K562 (cell line): Measurements from ENCODE around the gene RNF44. TPM values are rescaled to one million over a fixed set of nuclear protein-coding genes. Genes with fewer than 3 reads are reported as not detected.

Source experiments
- CCNT2 ChIP-seq: IDR thresholded peaks from 2 replicates; pipeline ENCODE4 v1.6.1; 2011; ENCODE audit warnings: borderline replicate concordance, low read depth, mild to moderate bottlenecking, moderate library complexity, mixed read lengths, low read length; ENCODE audit not compliant: insufficient read length; ENCODE audit errors: extremely low read depth
- DIDO1 ChIP-seq: fragments of 450-650 bp; IDR thresholded peaks from 2 replicates; pipeline ENCODE4 v1.6.1; 2016; ENCODE audit warnings: low read depth, missing biosample characterization, missing genetic modification characterization
- GATA2 ChIP-seq: sonication (generic); formaldehyde crosslinking; IDR thresholded peaks from 2 replicates; pipeline ENCODE4 v1.4.0; 2020; ENCODE audit warnings: mild to moderate bottlenecking, missing genetic modification reagents
- JUN ChIP-seq, 2 experiments: sonication (generic) in 1 of 2; formaldehyde crosslinking in 1 of 2; IDR thresholded peaks; 2 replicates each; pipeline versions ENCODE4 v1.6.1 to v1.8.0; 2012 to 2022; ENCODE audit warnings: borderline replicate concordance in 2 of 2, mild to moderate bottlenecking in 2 of 2, improper control_type of control experiment in 1 of 2, low read depth in 1 of 2, low read length in 1 of 2, missing genetic modification reagents in 1 of 2
- NCOR1 ChIP-seq: fragments of 450-650 bp; IDR thresholded peaks from 2 replicates; pipeline ENCODE4 v1.6.1; 2016; ENCODE audit warnings: mild to moderate bottlenecking, moderate library complexity
- SMARCB1 ChIP-seq: IDR thresholded peaks from 2 replicates; pipeline ENCODE4 v1.6.1; 2011; ENCODE audit warnings: improper control_type of control experiment, low read depth; ENCODE audit not compliant: insufficient read length
- U2AF2 ChIP-seq: fragments of 200-400 bp; formaldehyde crosslinking; optimal IDR thresholded peaks from 2 replicates; pipeline ENCODE3; 2017; ENCODE audit warnings: low read depth, mild to moderate bottlenecking, low read length
- ZC3H11A ChIP-seq: IDR thresholded peaks from 2 replicates; pipeline ENCODE4 v1.6.1; 2012; ENCODE audit warnings: low read depth, low read length, improper control_type of control experiment
- ZKSCAN8 ChIP-seq: fragments of 200-800 bp; sonication (Bioruptor generic); IDR thresholded peaks from 2 replicates; pipeline ENCODE4 v1.6.1; 2016; ENCODE audit warnings: missing genetic modification characterization, missing compliant biosample characterization
- ZNF24 ChIP-seq: fragments of 450-650 bp; IDR thresholded peaks from 2 replicates; pipeline ENCODE4 v1.6.1; 2016
- ZSCAN29 ChIP-seq: fragments of 450-650 bp; IDR thresholded peaks from 2 replicates; pipeline ENCODE4 v1.6.1; 2017
- polyA plus RNA-seq, 8 experiments: library from polyadenylated mRNA; depleted of rRNA in 4 of 8; stranded (reverse) in 5 of 8; unstranded in 3 of 8; fragments of >200 nt; fragmentation: Nextera tagmentation in 2 of 8; fragmentation: Illumina TruSeq in 1 of 8; extraction: Ambion mirVana in 2 of 8; extraction: Trizol in 1 of 8; gene quantifications; 2 replicates each; pipeline versions ENCODE4 v1.2.1 to v1.2.3, GENCODE V29; 2011 to 2014; ENCODE audit warnings: inconsistent platforms in 1 of 8, missing spikeins in 1 of 8
- total RNA-seq, 7 experiments: library from RNA; depleted of rRNA in 6 of 7; stranded (reverse); fragments of >200 nt in 6 of 7; fragmentation: Illumina TruSeq in 2 of 7; extraction: Trizol in 2 of 7; gene quantifications; 2 replicates each; pipeline versions ENCODE4 v1.2.1 to v1.2.3, GENCODE V29; 2011 to 2021; ENCODE audit warnings: low replicate concordance in 1 of 7
- TF ChIP-seq, protein P1 (sequence below): fragments of 450-650 bp; IDR thresholded peaks from 2 replicates; pipeline ENCODE4 v1.6.1; 2016; ENCODE audit warnings: borderline replicate concordance
- TF ChIP-seq, protein P2 (sequence below): fragments of 450-650 bp; IDR thresholded peaks from 2 replicates; pipeline ENCODE4 v1.7.0; 2016; ENCODE audit warnings: borderline replicate concordance
- TF ChIP-seq, protein P3 (sequence below): sonication (generic); formaldehyde crosslinking; IDR thresholded peaks from 2 replicates; pipeline ENCODE4 v1.8.1; 2023; ENCODE audit warnings: mild to moderate bottlenecking, missing genetic modification reagents
- TF ChIP-seq, protein P4 (sequence below): fragments of 150-350 bp; conservative IDR thresholded peaks from 2 replicates; pipeline ENCODE4 v1.6.1; 2014; ENCODE audit warnings: low read length
- TF ChIP-seq, protein P5 (sequence below): fragments of 250-450 bp; sonication (Bioruptor Pico); IDR thresholded peaks from 2 replicates; pipeline ENCODE4 v1.4.0; 2020; ENCODE audit warnings: mild to moderate bottlenecking, moderate library complexity

RNF44 gene
- total and polyA plus RNA-seq, 9 of the 15 experiments (the other 6 are each of a cell fraction or from before 2014, with no cell fraction given), result 1.6 to 82.6 (median 7.4) TPM

DNA sequence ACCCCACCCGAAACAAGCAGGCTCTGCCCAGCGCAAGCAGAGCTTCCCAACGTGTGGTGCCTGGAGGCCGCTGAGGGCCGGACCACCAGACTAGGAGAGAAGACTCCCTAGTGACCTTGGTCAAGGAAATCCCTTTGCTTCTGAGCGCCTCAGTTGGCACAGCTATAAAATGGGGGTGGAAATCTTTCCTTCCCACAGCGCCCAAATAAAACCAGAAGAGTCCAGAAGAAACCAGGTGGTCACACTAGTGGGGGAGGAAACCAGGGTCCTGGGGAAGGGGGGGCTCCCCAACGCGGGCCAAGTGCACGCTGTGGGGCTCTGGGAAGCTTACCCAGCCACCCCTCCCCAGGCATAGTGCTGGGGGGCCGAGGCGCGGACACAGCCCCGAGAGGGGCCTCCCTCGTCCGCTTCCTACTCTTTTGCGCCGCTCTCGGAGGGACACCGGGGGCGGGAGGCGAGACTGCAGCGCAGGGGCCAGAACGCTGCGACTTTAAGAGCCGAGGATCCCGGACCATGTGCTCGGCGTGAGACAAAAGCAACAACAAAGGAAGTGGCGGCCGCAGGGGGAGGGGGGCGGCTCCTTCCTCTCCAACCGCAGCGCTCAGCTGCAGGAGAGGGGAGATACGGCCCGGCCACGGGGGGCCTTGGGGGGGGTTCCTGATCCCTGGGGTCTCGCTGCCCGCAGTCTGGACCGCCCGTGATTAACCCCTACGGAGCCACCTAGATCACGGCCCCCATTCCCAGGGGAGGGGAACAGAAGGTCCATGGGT is 885 bp downstream of the RNF44 start (continued):
- TF ChIP-seq, protein P1, sequence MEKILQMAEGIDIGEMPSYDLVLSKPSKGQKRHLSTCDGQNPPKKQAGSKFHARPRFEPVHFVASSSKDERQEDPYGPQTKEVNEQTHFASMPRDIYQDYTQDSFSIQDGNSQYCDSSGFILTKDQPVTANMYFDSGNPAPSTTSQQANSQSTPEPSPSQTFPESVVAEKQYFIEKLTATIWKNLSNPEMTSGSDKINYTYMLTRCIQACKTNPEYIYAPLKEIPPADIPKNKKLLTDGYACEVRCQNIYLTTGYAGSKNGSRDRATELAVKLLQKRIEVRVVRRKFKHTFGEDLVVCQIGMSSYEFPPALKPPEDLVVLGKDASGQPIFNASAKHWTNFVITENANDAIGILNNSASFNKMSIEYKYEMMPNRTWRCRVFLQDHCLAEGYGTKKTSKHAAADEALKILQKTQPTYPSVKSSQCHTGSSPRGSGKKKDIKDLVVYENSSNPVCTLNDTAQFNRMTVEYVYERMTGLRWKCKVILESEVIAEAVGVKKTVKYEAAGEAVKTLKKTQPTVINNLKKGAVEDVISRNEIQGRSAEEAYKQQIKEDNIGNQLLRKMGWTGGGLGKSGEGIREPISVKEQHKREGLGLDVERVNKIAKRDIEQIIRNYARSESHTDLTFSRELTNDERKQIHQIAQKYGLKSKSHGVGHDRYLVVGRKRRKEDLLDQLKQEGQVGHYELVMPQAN, result peak; percentile 90
- TF ChIP-seq, protein P2, sequence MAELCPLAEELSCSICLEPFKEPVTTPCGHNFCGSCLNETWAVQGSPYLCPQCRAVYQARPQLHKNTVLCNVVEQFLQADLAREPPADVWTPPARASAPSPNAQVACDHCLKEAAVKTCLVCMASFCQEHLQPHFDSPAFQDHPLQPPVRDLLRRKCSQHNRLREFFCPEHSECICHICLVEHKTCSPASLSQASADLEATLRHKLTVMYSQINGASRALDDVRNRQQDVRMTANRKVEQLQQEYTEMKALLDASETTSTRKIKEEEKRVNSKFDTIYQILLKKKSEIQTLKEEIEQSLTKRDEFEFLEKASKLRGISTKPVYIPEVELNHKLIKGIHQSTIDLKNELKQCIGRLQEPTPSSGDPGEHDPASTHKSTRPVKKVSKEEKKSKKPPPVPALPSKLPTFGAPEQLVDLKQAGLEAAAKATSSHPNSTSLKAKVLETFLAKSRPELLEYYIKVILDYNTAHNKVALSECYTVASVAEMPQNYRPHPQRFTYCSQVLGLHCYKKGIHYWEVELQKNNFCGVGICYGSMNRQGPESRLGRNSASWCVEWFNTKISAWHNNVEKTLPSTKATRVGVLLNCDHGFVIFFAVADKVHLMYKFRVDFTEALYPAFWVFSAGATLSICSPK, result no peak
- TF ChIP-seq DIDO1 (tag), result no peak
- TF ChIP-seq, protein P3, sequence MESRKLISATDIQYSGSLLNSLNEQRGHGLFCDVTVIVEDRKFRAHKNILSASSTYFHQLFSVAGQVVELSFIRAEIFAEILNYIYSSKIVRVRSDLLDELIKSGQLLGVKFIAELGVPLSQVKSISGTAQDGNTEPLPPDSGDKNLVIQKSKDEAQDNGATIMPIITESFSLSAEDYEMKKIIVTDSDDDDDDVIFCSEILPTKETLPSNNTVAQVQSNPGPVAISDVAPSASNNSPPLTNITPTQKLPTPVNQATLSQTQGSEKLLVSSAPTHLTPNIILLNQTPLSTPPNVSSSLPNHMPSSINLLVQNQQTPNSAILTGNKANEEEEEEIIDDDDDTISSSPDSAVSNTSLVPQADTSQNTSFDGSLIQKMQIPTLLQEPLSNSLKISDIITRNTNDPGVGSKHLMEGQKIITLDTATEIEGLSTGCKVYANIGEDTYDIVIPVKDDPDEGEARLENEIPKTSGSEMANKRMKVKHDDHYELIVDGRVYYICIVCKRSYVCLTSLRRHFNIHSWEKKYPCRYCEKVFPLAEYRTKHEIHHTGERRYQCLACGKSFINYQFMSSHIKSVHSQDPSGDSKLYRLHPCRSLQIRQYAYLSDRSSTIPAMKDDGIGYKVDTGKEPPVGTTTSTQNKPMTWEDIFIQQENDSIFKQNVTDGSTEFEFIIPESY (CRISPR knock-in tag), result 0 out of 2 replicates have a peak, but pooled peaks have one; percentile 18
- TF ChIP-seq SMARCB1, result no peak
- TF ChIP-seq, protein P4, sequence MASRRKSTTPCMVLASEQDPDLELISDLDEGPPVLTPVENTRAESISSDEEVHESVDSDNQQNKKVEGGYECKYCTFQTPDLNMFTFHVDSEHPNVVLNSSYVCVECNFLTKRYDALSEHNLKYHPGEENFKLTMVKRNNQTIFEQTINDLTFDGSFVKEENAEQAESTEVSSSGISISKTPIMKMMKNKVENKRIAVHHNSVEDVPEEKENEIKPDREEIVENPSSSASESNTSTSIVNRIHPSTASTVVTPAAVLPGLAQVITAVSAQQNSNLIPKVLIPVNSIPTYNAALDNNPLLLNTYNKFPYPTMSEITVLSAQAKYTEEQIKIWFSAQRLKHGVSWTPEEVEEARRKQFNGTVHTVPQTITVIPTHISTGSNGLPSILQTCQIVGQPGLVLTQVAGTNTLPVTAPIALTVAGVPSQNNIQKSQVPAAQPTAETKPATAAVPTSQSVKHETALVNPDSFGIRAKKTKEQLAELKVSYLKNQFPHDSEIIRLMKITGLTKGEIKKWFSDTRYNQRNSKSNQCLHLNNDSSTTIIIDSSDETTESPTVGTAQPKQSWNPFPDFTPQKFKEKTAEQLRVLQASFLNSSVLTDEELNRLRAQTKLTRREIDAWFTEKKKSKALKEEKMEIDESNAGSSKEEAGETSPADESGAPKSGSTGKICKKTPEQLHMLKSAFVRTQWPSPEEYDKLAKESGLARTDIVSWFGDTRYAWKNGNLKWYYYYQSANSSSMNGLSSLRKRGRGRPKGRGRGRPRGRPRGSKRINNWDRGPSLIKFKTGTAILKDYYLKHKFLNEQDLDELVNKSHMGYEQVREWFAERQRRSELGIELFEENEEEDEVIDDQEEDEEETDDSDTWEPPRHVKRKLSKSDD, result no peak
- no peak for TF ChIP-seq NCOR1
- no peak for TF ChIP-seq ZSCAN29
- no peak for TF ChIP-seq U2AF2
- no peak for TF ChIP-seq ZC3H11A
- no peak for TF ChIP-seq CCNT2
- no peak for TF ChIP-seq ZNF24
- no peak for TF ChIP-seq GATA2 (CRISPR knock-in tag)
- TF ChIP-seq, protein P5, sequence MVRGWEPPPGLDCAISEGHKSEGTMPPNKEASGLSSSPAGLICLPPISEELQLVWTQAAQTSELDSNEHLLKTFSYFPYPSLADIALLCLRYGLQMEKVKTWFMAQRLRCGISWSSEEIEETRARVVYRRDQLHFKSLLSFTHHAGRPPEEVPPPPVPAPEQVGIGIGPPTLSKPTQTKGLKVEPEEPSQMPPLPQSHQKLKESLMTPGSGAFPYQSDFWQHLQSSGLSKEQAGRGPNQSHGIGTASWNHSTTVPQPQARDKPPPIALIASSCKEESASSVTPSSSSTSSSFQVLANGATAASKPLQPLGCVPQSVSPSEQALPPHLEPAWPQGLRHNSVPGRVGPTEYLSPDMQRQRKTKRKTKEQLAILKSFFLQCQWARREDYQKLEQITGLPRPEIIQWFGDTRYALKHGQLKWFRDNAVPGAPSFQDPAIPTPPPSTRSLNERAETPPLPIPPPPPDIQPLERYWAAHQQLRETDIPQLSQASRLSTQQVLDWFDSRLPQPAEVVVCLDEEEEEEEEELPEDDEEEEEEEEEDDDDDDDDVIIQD (CRISPR knock-in tag), result no peak
- TF ChIP-seq ZKSCAN8 (CRISPR knock-in tag), result no peak
- TF ChIP-seq JUN (IDR thresholded peaks at IDR 0.05; ENCODE audit: borderline replicate concordance, low read depth, low read length), result no peak
- 0 out of 2 replicates have a peak, but pooled peaks have one; percentile 67 for TF ChIP-seq JUN (CRISPR knock-in tag; IDR thresholded peaks at IDR 0.05; ENCODE audit: borderline replicate concordance)
